ENCODE data around the gene NKX2-4. TPM values are rescaled to one million over a fixed set of nuclear protein-coding genes. Genes with fewer than 3 reads are reported as not detected.

NKX2-4 gene
- total and polyA plus RNA-seq, 12 donors = 0.14 TPM; not detected in 11

DNA sequence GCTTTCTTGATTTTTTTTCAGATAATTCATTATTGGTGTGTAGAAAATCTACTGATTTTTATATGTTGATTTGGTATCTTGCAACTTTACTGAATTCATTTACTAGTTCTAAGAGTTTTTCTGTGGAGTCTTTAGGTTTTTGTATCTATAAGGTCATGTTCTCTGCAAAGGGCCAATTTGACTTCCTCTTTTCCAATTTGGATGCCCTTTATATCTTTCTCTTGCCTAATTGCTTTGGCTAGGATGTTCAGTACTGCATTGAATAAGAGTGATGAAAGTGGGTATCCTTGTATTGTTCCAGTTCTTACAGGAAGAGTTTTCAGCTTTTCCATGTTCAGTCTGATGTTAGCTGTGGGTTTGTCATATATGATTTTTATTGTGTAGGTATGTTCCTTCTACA, 14.4 kb upstream of the NKX2-4 start:
- Histone ChIP-seq H3K27ac (no peak overlapping the region), H3K4me3 (no peak overlapping the region), H3K9me3 (replicated peaks in 1 of 3) (no peaks in the 10 kb centered on the region), H3K27me3 (peaks cover 22% of the 10 kb centered on the region), H3K36me3 (replicated peaks in 1 of 2) (no peaks in the 10 kb centered on the region), H3K4me1 (replicated peaks in 1 of 2) (no peaks in the 10 kb centered on the region)
- TF ChIP-seq POLR2A (IDR thresholded peaks at IDR 0.05) = no peak
- TF ChIP-seq, protein P1, sequence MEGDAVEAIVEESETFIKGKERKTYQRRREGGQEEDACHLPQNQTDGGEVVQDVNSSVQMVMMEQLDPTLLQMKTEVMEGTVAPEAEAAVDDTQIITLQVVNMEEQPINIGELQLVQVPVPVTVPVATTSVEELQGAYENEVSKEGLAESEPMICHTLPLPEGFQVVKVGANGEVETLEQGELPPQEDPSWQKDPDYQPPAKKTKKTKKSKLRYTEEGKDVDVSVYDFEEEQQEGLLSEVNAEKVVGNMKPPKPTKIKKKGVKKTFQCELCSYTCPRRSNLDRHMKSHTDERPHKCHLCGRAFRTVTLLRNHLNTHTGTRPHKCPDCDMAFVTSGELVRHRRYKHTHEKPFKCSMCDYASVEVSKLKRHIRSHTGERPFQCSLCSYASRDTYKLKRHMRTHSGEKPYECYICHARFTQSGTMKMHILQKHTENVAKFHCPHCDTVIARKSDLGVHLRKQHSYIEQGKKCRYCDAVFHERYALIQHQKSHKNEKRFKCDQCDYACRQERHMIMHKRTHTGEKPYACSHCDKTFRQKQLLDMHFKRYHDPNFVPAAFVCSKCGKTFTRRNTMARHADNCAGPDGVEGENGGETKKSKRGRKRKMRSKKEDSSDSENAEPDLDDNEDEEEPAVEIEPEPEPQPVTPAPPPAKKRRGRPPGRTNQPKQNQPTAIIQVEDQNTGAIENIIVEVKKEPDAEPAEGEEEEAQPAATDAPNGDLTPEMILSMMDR (IDR thresholded peaks at IDR 0.05) = no peak
- no peak for DNase-seq
- intact Hi-C loops (cut with DNase I) = no loop called here

DNA sequence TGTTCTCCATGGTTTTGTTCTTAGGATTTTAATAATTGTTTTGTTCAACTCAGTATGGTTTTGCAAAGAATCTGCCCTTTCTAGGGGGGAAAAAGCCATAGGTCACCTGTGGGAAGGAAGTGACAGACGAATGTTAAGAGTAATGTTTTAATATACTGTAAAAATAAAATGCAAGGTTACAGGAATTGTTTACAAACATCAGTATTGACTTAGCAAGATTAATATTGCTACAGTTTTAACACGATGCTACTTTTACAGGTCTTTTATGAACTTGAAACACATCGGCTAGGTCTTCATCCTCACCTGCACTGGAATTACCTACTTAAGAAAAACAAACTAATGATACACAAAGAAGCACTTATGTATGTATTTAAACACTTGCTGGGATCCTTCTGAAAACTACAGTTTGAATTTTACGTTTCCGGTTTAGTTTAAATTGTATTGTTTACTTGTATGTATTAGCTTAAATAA, 1.7 kb upstream of the NKX2-4 start:
- Histone ChIP-seq H3K27ac (no peak overlapping the region), H3K27me3 (peaks cover 86% of the 10 kb centered on the region), H3K9me3 (replicated peaks in 1 of 3) (no peaks in the 10 kb centered on the region), H3K4me3 (no peak overlapping the region), H3K4me1 (replicated peaks in 1 of 2) (peaks cover 0 to 10% of the 10 kb centered on the region in 2 donors), H3K36me3 (replicated peaks in 1 of 2) (no peaks in the 10 kb centered on the region)
- TF ChIP-seq, protein P1 (IDR thresholded peaks at IDR 0.05) = no peak
- TF ChIP-seq POLR2A (IDR thresholded peaks at IDR 0.05) = no peak
- intact Hi-C loops (cut with DNase I) = no loop called here
- WGBS, 4 donors = 25 to 41% (median 31%) methylated on average over 5 of the region's 5 CpGs
- DNase-seq = no peak

DNA sequence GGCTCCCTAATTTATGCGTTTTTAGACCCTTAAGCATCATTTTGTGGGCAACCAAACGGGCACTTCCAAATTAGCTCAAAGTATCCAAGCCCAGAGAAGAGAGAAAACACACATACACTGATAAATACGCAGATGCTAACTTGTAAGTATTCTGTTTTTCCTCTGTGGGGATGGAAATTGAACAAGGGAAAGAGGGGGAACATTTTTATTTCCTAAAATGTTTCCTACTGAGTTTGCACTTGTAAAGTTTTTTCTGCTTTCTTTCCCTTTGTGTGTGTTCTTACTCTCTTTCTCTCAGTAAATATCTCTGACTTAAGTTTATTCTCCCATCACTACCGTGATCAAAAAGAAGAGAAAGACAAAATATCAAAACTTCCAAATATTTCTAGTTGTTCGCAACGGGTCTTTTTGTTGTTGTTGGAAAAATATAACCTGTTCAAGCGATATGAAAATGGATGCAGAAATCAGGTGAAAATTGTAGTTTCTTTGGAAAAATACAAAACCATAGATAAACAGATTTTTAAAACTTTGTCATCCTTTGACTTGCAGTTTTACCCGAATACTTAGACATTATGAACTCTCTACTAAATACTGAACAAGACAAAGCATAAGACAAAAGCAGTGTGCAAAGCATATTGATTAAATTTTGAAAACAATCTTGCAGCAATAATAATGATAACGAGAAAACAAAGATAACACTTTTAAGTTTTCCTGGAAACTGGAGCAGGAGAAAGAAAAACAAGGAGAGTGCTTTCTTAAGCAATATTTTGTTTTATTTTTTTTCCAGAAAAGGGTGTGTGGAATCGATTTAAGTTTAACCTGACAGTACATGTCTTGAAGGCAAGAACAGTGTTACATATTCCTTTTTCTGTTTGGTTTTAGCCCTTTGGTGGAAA, 1.0 kb upstream of the NKX2-4 start:
- peaks cover 0 to 10% of the 10 kb centered on the region in 2 donors for H3K4me1 ChIP-seq (replicated peaks in 1 of 2)
- DNase-seq = no peak

More for the DNA sequence above, 1.0 kb upstream of the NKX2-4 start:
- Histone ChIP-seq H3K27ac (no peak overlapping the region), H3K27me3 (peaks cover 89% of the 10 kb centered on the region), H3K4me3 (no peak overlapping the region), H3K9me3 (replicated peaks in 1 of 3) (no peaks in the 10 kb centered on the region), H3K36me3 (replicated peaks in 1 of 2) (no peaks in the 10 kb centered on the region)
- no peak for TF ChIP-seq POLR2A (IDR thresholded peaks at IDR 0.05)
- TF ChIP-seq, protein P1 (IDR thresholded peaks at IDR 0.05) = no peak
- 27 to 39% (median 34%) methylated on average over 10 of the region's 10 CpGs for WGBS, 4 donors
- intact Hi-C loops (cut with DNase I) = no loop called here
